ENCODE data around the gene ENHO. TPM values are rescaled to one million over a fixed set of nuclear protein-coding genes. Genes with fewer than 3 reads are reported as not detected.
A peak's percentile ranks its signal among the peaks of the same experiment; 100 is the strongest.
"Not testable (repeated sequence)": the region's sequence is repeated elsewhere in the genome, so short reads cannot be mapped to it uniquely, and the experiment has no call there.

ENHO gene
- total and polyA plus RNA-seq, 4 donors = 32.7 to 219 (median 128) TPM

DNA sequence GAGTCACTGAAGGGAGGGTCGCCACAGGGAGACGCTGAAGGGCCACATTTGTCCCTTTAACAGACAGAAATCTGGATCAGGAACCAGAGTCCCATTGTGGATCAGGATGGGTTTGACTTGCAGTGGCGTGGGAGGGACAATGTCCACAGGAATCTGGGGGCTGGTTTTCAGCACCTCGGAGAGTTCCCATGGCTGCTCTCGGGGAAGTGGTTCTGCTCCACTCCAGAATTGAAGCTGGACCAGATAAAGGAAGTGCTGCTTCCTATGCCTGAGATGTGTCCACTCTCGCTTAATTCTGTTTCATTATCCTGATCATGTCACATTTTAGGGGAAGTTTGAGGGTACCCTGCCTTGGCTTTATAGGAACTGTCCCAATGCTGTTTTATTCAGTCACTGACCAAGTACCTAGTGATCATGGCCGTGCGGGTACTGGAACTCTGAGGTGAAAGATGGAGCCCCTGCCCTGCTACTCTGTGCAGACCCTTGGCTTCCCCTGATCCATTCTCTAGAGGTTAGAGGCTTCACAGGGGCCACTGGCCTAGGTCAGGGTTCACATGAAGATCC is 28.7 kb downstream of the ENHO start:
- Histone ChIP-seq H3K4me3 (ENCODE audit: low read depth, low read length) (no peak overlapping the region), H3K9me3 (ENCODE audit: control insufficient read depth, insufficient read depth, low read length) (no peaks in the 10 kb centered on the region), H3K27me3 (ENCODE audit: control insufficient read depth, insufficient read depth, low read length) (no peaks in the 10 kb centered on the region), H3K36me3 (ENCODE audit: control insufficient read depth, insufficient read depth, low read length) (no peaks in the 10 kb centered on the region), H3K4me1 (ENCODE audit: control insufficient read depth, insufficient read depth, low read length) (peaks cover 10% of the 10 kb centered on the region), H3K27ac (ENCODE audit: low read depth, low read length) (no peak overlapping the region)
- DNase-seq (ENCODE audit: low read depth in 4 of 6, low spot score in 6 of 6) = peak in 1 of 6 donors; percentile 72
- 45% methylated on average over 8 of the region's 8 CpGs for WGBS (ENCODE audit: insufficient coverage)

- H3K27me3 ChIP-seq (ENCODE audit: control insufficient read depth, insufficient read depth, low read length) = no peaks in the 10 kb centered on the region
- no peaks in the 10 kb centered on the region for H3K4me1 ChIP-seq (ENCODE audit: control insufficient read depth, insufficient read depth, low read length)
- H3K36me3 ChIP-seq (ENCODE audit: control insufficient read depth, insufficient read depth, low read length) = no peaks in the 10 kb centered on the region
- no peak overlapping the region for H3K4me3 ChIP-seq (ENCODE audit: low read depth, low read length)
- 20% methylated on average over 1 of the region's 2 CpGs for WGBS (ENCODE audit: insufficient coverage)
- no peaks in the 10 kb centered on the region for H3K9me3 ChIP-seq (ENCODE audit: control insufficient read depth, insufficient read depth, low read length)
- no peak overlapping the region for H3K27ac ChIP-seq (ENCODE audit: low read depth, low read length)
- no peak for DNase-seq (ENCODE audit: low read depth in 4 of 6, low spot score in 6 of 6)
Measured at GRCh38 chr9:34492051-34492450, 30.7 kb downstream of the ENHO start.

GRCh38 chr9:34491596-34491995 is 31.2 kb downstream of the ENHO start:
- H3K27ac ChIP-seq (ENCODE audit: low read depth, low read length) = no peak overlapping the region
- WGBS (ENCODE audit: insufficient coverage) = 61% methylated on average over 2 of the region's 2 CpGs
- no peaks in the 10 kb centered on the region for H3K4me1 ChIP-seq (ENCODE audit: control insufficient read depth, insufficient read depth, low read length)
- no peak overlapping the region for H3K4me3 ChIP-seq (ENCODE audit: low read depth, low read length)
- DNase-seq (ENCODE audit: low read depth in 4 of 6, low spot score in 6 of 6) = no peak
- H3K36me3 ChIP-seq (ENCODE audit: control insufficient read depth, insufficient read depth, low read length) = no peaks in the 10 kb centered on the region
- no peaks in the 10 kb centered on the region for H3K27me3 ChIP-seq (ENCODE audit: control insufficient read depth, insufficient read depth, low read length)
- H3K9me3 ChIP-seq (ENCODE audit: control insufficient read depth, insufficient read depth, low read length) = no peaks in the 10 kb centered on the region

- H3K4me3 ChIP-seq (ENCODE audit: low read depth, low read length) = no peak overlapping the region
- H3K27me3 ChIP-seq (ENCODE audit: control insufficient read depth, insufficient read depth, low read length) = no peaks in the 10 kb centered on the region
- no peaks in the 10 kb centered on the region for H3K9me3 ChIP-seq (ENCODE audit: control insufficient read depth, insufficient read depth, low read length)
- DNase-seq (ENCODE audit: low read depth in 4 of 6, low spot score in 6 of 6) = no peak
- H3K36me3 ChIP-seq (ENCODE audit: control insufficient read depth, insufficient read depth, low read length) = no peaks in the 10 kb centered on the region
- no peak overlapping the region for H3K27ac ChIP-seq (ENCODE audit: low read depth, low read length)
- WGBS (ENCODE audit: insufficient coverage) = 94% methylated on average over 3 of the region's 3 CpGs
- H3K4me1 ChIP-seq (ENCODE audit: control insufficient read depth, insufficient read depth, low read length) = no peaks in the 10 kb centered on the region
Measured at GRCh38 chr9:34490760-34491159, 32.0 kb downstream of the ENHO start.

DNA sequence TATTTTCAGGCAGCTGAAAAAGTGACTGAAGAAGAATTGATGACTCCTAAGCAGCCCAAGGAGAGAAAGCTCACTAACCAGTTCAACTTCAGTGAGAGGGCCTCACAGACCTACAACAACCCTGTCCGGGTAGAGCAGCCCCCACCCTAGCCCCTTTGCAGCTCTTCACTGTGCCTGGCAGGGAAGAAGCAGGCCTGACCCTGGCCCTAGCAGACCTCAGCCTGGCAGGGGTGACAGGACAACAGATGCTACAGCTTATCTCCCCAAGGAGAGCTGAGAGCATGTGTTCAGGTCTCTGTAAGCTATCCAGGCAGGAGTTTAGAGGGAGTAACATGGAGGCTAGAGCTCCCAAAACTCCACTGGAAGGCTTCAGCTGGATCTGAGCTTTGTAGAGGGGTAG is 32.4 kb downstream of the ENHO start:
- no peaks in the 10 kb centered on the region for H3K9me3 ChIP-seq (ENCODE audit: control insufficient read depth, insufficient read depth, low read length)
- DNase-seq (ENCODE audit: low read depth in 4 of 6, low spot score in 6 of 6) = no peak
- WGBS (ENCODE audit: insufficient coverage) = 88% methylated on average over 1 of the region's 1 CpG
- no peak overlapping the region for H3K27ac ChIP-seq (ENCODE audit: low read depth, low read length)
- no peaks in the 10 kb centered on the region for H3K4me1 ChIP-seq (ENCODE audit: control insufficient read depth, insufficient read depth, low read length)
- no peak overlapping the region for H3K4me3 ChIP-seq (ENCODE audit: low read depth, low read length)
- H3K27me3 ChIP-seq (ENCODE audit: control insufficient read depth, insufficient read depth, low read length) = no peaks in the 10 kb centered on the region
- no peaks in the 10 kb centered on the region for H3K36me3 ChIP-seq (ENCODE audit: control insufficient read depth, insufficient read depth, low read length)

DNA sequence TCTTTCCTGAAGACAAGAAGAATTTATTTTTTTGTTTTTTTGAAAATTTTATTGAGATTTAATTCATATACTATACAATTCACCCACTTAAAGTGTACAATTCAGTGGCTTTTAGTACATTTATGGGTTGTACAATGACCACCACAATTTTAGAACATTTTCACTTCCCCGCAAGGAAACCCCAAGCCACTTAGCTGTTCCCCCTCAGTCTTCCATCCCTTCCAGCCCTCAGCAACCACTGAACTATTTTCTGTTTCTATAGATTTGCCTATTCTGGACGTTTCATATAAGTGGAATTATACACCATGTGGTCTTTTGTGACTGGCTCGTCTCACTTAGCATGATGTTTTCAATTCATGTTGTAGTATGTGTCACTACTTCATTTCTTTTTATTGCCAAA is 36.2 kb downstream of the ENHO start:
- no peak overlapping the region for H3K27ac ChIP-seq (ENCODE audit: low read depth, low read length)
- no CpG with 5 or more reads among the region's 3 CpGs for WGBS (ENCODE audit: insufficient coverage)

DNA sequence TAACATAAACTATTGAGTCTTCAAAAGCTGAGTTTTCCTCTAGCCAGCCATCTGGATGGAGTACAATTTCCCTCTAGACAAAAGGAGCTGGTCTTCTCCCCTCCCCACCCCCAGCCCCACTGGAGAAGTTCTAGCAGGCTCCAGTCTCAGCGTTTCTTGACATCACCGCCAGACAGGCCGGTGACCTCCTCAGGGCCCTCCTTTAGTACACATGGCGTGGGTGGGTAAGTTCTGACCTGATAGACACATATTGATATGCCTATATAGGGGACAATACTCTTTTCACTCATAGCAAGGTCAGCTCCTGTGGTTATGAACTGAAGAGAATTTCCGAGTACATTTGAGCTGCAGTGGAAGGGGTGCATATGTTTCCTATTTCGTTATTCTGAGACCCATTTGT is 37.0 kb downstream of the ENHO start:
- WGBS (ENCODE audit: insufficient coverage) = no CpG with 5 or more reads among the region's 6 CpGs
- no peak overlapping the region for H3K27ac ChIP-seq (ENCODE audit: low read depth, low read length)
- no peaks in the 10 kb centered on the region for H3K4me1 ChIP-seq (ENCODE audit: control insufficient read depth, insufficient read depth, low read length)
- H3K4me3 ChIP-seq (ENCODE audit: low read depth, low read length) = no peak overlapping the region
- H3K27me3 ChIP-seq (ENCODE audit: control insufficient read depth, insufficient read depth, low read length) = no peaks in the 10 kb centered on the region
- no peaks in the 10 kb centered on the region for H3K36me3 ChIP-seq (ENCODE audit: control insufficient read depth, insufficient read depth, low read length)
- H3K9me3 ChIP-seq (ENCODE audit: control insufficient read depth, insufficient read depth, low read length) = no peaks in the 10 kb centered on the region
- DNase-seq (ENCODE audit: low read depth in 4 of 6, low spot score in 6 of 6) = no peak

More for the DNA sequence above, 36.2 kb downstream of the ENHO start:
- Histone ChIP-seq H3K36me3 (ENCODE audit: control insufficient read depth, insufficient read depth, low read length) (no peaks in the 10 kb centered on the region), H3K9me3 (ENCODE audit: control insufficient read depth, insufficient read depth, low read length) (no peaks in the 10 kb centered on the region), H3K4me3 (ENCODE audit: low read depth, low read length) (no peak overlapping the region), H3K27me3 (ENCODE audit: control insufficient read depth, insufficient read depth, low read length) (no peaks in the 10 kb centered on the region), H3K4me1 (ENCODE audit: control insufficient read depth, insufficient read depth, low read length) (no peaks in the 10 kb centered on the region)
- no peak for DNase-seq (ENCODE audit: low read depth in 4 of 6, low spot score in 6 of 6)

DNA sequence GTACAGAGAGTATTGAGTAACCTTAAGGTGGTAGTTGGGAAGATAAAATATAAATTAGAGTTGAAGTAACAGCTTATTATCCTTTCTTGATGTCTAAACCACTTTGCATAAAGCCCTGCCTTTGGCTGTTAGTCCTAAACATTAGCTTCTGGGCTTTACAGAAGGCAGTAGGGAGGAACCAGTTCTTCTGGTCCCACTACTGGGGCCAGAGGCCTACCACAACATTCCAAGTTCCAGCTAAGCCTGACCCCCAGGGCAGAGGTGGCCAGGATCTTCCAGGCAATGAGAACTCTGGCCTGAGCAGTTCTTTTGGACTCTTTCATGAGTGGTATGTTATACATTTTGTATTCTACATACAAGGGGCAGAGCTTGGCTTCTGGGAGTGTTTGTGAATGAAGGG is 38.1 kb downstream of the ENHO start:
- no peak for DNase-seq (ENCODE audit: low read depth in 4 of 6, low spot score in 6 of 6)
- no peak overlapping the region for H3K4me3 ChIP-seq (ENCODE audit: low read depth, low read length)
- no peaks in the 10 kb centered on the region for H3K36me3 ChIP-seq (ENCODE audit: control insufficient read depth, insufficient read depth, low read length)
- H3K4me1 ChIP-seq (ENCODE audit: control insufficient read depth, insufficient read depth, low read length) = peaks cover 3% of the 10 kb centered on the region
- H3K9me3 ChIP-seq (ENCODE audit: control insufficient read depth, insufficient read depth, low read length) = no peaks in the 10 kb centered on the region
- no peak overlapping the region for H3K27ac ChIP-seq (ENCODE audit: low read depth, low read length)
- no peaks in the 10 kb centered on the region for H3K27me3 ChIP-seq (ENCODE audit: control insufficient read depth, insufficient read depth, low read length)

DNA sequence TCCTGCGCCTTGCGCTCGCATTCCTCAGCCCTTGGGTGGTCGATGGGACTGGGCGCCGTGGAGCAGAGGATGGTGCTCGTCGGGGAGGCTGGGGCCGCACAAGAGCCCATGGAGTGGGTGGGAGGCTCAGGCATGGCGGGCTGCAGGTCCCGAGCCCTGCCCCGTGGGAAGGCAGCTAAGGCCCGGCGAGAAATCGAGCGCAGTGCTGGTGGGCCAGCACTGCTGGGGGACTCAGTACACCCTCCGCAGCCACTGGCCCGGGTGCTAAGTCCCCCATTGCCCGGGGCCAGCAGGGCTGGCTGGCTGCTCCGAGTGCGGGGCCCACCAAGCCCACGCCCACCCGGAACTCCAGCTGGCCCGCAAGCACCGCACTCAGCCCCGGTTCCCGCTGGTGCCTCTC is 40.0 kb downstream of the ENHO start:
- H3K27me3 ChIP-seq (ENCODE audit: control insufficient read depth, insufficient read depth, low read length); DNase-seq (ENCODE audit: low read depth in 4 of 6, low spot score in 6 of 6); H3K4me1 ChIP-seq (ENCODE audit: control insufficient read depth, insufficient read depth, low read length); H3K9me3 ChIP-seq (ENCODE audit: control insufficient read depth, insufficient read depth, low read length); H3K4me3 ChIP-seq (ENCODE audit: low read depth, low read length); H3K36me3 ChIP-seq (ENCODE audit: control insufficient read depth, insufficient read depth, low read length); H3K27ac ChIP-seq (ENCODE audit: low read depth, low read length): not testable (repeated sequence)
- 96% methylated on average over 8 of the region's 27 CpGs for WGBS (ENCODE audit: insufficient coverage)

GRCh38 chr9:34481620-34482019 is 41.2 kb downstream of the ENHO start:
- not testable (repeated sequence) for H3K9me3 ChIP-seq (ENCODE audit: control insufficient read depth, insufficient read depth, low read length)
- 70% methylated on average over 7 of the region's 13 CpGs for WGBS (ENCODE audit: insufficient coverage)

More at GRCh38 chr9:34481620-34482019, 41.2 kb downstream of the ENHO start:
- not testable (repeated sequence) for H3K27ac ChIP-seq (ENCODE audit: low read depth, low read length); H3K27me3 ChIP-seq (ENCODE audit: control insufficient read depth, insufficient read depth, low read length); H3K4me1 ChIP-seq (ENCODE audit: control insufficient read depth, insufficient read depth, low read length); H3K36me3 ChIP-seq (ENCODE audit: control insufficient read depth, insufficient read depth, low read length); H3K4me3 ChIP-seq (ENCODE audit: low read depth, low read length); DNase-seq (ENCODE audit: low read depth in 4 of 6, low spot score in 6 of 6)

Measured in spinal cord (tissue), 10 donors.